A549 (cell line): ENCODE measurements around the gene SPINK4.

ENCODE experiments used
- CTCF ChIP-seq: fragments of >200 bp; sonication (Bioruptor Twin); formaldehyde crosslinking; IDR thresholded peaks from 3 replicates; pipeline ENCODE4 v1.5.1; 2016
- POLR2A ChIP-seq: IDR thresholded peaks from 2 replicates; pipeline ENCODE4 v1.6.1; 2012; ENCODE audit warnings: mild to moderate bottlenecking, low read length
- RAD21 ChIP-seq, 2 experiments: fragments of >200 bp in 1 of 2; sonication (Bioruptor Twin) in 1 of 2; formaldehyde crosslinking in 1 of 2; IDR thresholded peaks in 1 of 2; conservative IDR thresholded peaks in 1 of 2; 2 replicates in 1 of 2; 3 replicates in 1 of 2; pipeline ENCODE4 v1.6.1; 2012 to 2018; ENCODE audit warnings: inconsistent platforms in 1 of 2
- REST ChIP-seq: fragments of 200-600 bp; sonication (generic); IDR thresholded peaks from 2 replicates; pipeline ENCODE4 v1.6.1; 2016; ENCODE audit warnings: antibody characterized with exemption, mild to moderate bottlenecking, moderate library complexity

GRCh38 chr9:33287087-33287490, 47.1 kb downstream of the SPINK4 start:
- TF ChIP-seq POLR2A, result no peak
- peak; percentile 88 for TF ChIP-seq CTCF
- no peak for TF ChIP-seq REST
- peak; percentile 86 to 90 for TF ChIP-seq RAD21 (conservative IDR thresholded peaks at IDR 0.05 in 1 of 2, IDR thresholded peaks at IDR 0.05 in 1 of 2)
